ENCODE measurements around the gene USP40. TPM values are rescaled to one million over a fixed set of nuclear protein-coding genes. Genes with fewer than 3 reads are reported as not detected.

USP40 gene
- total and polyA plus RNA-seq, 2 experiments from 2014 or later = 14.0 to 21.7 TPM

DNA sequence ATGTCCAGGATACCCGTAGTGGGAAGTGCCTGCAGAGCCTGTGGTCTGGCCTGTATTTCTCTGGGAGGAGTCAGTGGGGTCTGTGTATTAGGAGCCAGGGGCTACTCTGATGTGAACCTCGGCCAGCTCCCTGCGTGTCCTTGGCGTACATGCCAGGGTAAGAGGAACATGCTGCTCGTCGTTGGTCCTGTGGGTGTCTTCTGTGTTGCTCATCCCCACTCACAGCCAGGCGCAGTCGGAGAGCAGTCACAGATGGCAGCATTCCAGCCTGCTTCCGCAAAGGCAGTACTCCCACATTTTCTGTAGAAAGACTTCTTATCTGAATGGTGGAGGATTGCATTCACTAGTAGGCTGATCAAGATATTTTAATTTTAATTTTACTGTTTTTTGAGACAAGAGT lies 127.4 kb downstream of the USP40 start:
- Histone ChIP-seq H3K9me3 (ENCODE audit: low read depth) (no peaks in the 10 kb centered on the region), H3K27me3 (no peaks in the 10 kb centered on the region), H3K4me3 (no peak overlapping the region), H3K36me3 (peaks cover 3% of the 10 kb centered on the region), H3K4me1 (ENCODE audit: low read depth) (no peaks in the 10 kb centered on the region), H3K27ac (no peak overlapping the region)
- DNase-seq (ENCODE audit: low read depth in 1 of 2, low spot score in 1 of 2) = peak in 1 of 2 donors; percentile 86
- TF ChIP-seq, protein P1, sequence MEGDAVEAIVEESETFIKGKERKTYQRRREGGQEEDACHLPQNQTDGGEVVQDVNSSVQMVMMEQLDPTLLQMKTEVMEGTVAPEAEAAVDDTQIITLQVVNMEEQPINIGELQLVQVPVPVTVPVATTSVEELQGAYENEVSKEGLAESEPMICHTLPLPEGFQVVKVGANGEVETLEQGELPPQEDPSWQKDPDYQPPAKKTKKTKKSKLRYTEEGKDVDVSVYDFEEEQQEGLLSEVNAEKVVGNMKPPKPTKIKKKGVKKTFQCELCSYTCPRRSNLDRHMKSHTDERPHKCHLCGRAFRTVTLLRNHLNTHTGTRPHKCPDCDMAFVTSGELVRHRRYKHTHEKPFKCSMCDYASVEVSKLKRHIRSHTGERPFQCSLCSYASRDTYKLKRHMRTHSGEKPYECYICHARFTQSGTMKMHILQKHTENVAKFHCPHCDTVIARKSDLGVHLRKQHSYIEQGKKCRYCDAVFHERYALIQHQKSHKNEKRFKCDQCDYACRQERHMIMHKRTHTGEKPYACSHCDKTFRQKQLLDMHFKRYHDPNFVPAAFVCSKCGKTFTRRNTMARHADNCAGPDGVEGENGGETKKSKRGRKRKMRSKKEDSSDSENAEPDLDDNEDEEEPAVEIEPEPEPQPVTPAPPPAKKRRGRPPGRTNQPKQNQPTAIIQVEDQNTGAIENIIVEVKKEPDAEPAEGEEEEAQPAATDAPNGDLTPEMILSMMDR (IDR thresholded peaks at IDR 0.05; ENCODE audit: low read depth, low read length) = no peak

DNA sequence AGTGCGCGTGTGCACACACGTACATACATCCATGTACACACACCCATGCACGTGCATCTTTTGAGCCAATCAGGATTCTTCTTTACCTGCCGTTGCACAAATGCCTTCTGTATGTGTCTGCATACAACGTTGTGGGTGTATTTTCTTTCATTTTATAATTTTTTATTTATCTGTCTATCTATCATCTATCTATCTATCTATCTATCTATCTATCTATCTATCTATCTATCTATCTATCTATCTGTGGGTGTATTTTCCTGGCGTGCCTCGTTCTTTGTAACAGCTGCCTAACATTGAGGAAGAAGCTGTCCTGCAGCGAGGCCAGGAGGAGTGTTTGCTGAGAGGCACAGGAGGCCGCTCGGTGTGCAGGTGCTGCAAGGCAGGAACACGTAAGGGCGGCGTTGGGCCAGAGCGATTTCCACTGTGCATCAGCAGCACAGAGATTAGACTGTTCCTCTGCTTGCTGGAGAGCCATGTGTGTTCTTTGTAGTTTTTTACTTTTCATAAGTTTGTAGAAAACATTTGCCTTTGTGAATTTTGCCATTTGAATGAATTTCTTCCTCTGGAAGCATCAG lies 127.9 kb downstream of the USP40 start:
- H3K27me3 ChIP-seq = no peaks in the 10 kb centered on the region
- H3K4me1 ChIP-seq (ENCODE audit: low read depth) = no peaks in the 10 kb centered on the region
- TF ChIP-seq, protein P1 (IDR thresholded peaks at IDR 0.05; ENCODE audit: low read depth, low read length) = no peak
- no peak overlapping the region for H3K27ac ChIP-seq
- no peak overlapping the region for H3K4me3 ChIP-seq
- no peak for DNase-seq (ENCODE audit: low read depth in 1 of 2, low spot score in 1 of 2)
- H3K9me3 ChIP-seq (ENCODE audit: low read depth) = no peaks in the 10 kb centered on the region
- peaks cover 3% of the 10 kb centered on the region for H3K36me3 ChIP-seq

DNA sequence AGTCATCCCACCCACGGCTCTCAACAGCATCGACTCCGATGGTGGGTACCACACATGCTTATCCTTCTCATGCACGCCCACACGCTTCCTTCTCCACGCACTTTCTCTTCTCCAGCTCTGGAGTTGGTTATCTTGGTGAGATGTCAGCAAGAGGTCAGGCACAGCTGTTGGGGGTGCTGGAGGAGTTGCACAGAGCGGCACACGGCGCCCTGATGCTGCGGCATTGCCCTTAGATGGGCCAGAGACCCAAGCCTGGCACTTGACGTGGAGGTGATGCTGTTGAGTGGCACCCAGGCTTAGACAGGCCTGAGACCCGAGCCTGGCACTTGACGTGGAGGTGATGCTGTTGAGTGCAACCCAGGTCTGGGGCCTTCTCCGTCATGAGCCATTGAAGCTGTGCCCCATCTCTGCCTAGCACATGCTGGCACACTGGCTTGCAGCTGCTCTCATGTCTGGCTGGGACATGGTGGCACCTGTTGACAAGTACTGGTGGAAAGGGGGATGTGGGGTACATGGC lies 129.1 kb downstream of the USP40 start:
- Histone ChIP-seq H3K4me3 (no peak overlapping the region), H3K27ac (no peak overlapping the region), H3K9me3 (ENCODE audit: low read depth) (no peaks in the 10 kb centered on the region), H3K4me1 (ENCODE audit: low read depth) (no peaks in the 10 kb centered on the region), H3K36me3 (peaks cover 2% of the 10 kb centered on the region), H3K27me3 (no peaks in the 10 kb centered on the region)
- DNase-seq (ENCODE audit: low read depth in 1 of 2, low spot score in 1 of 2) = no peak
- TF ChIP-seq, protein P1 (IDR thresholded peaks at IDR 0.05; ENCODE audit: low read depth, low read length) = no peak

DNA sequence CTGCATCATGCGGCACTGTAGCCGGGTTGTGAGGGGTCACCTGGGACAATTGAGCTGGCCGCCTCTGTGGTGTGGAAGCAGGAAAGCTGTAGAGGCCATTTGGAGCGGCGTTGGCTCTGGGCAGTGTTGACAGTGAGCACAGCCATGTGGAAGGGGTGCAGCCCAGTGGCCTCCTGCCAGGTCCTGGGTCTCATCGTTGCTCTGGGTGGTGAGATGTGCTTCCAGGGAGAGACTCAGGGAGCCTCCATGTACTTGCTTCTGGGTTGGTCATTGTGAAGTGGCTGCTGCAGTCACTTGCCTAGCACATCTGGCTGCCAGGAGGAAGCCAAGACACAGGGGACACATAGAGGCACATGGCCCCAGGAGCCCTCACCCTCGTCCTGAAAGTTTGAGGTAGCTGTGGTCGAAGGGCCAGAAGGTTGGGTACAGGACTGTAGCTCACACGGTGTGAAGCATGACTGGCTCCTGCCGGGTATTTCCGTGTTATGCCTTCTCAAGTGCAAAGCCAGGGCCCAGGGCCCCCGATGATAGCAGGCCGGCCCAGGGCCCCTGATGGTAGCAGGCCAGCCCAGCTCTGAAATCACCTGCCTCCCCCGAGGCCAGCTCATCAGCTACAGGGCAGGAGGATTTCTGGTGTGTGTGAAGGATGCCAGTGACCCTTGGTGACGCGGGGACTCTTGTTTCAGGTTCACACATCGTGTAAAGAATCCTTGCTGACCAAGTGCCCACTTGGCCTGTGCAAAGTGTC lies 129.7 kb downstream of the USP40 start:
- no peak for DNase-seq (ENCODE audit: low read depth in 1 of 2, low spot score in 1 of 2)
- no peaks in the 10 kb centered on the region for H3K9me3 ChIP-seq (ENCODE audit: low read depth)
- H3K4me1 ChIP-seq (ENCODE audit: low read depth) = no peaks in the 10 kb centered on the region
- TF ChIP-seq, protein P1 (IDR thresholded peaks at IDR 0.05; ENCODE audit: low read depth, low read length) = no peak
- no peak overlapping the region for H3K4me3 ChIP-seq
- H3K27ac ChIP-seq = no peak overlapping the region
- no peaks in the 10 kb centered on the region for H3K27me3 ChIP-seq
- no peaks in the 10 kb centered on the region for H3K36me3 ChIP-seq

DNA sequence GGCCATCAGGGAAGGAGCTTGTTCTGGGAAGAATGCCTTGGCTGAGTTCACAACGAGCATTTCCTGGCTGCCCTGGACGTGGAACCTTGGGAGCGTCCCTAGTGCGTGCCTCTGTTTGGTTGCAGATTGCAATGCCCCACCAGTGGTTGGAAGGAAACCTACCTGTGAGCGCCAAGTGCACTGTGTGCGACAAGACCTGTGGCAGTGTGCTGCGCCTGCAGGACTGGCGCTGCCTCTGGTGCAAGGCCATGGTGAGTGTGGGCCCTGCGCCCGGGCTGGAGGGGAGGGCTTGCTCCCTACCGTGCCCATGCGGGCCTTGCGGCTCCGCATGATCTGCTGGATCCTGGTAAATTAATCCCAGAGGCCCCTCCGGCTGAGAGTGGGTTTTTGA lies 130.4 kb downstream of the USP40 start:
- Histone ChIP-seq H3K27ac (no peak overlapping the region), H3K27me3 (no peaks in the 10 kb centered on the region), H3K9me3 (ENCODE audit: low read depth) (no peaks in the 10 kb centered on the region), H3K36me3 (no peaks in the 10 kb centered on the region), H3K4me3 (no peak overlapping the region), H3K4me1 (ENCODE audit: low read depth) (no peaks in the 10 kb centered on the region)
- DNase-seq (ENCODE audit: low read depth in 1 of 2, low spot score in 1 of 2) = no peak
- TF ChIP-seq, protein P1 (IDR thresholded peaks at IDR 0.05; ENCODE audit: low read depth, low read length) = no peak

Measured in cardiac muscle cell (in vitro differentiated cells and primary cell).